Uterus (tissue), 2 donors: Measurements from ENCODE around the gene KCNQ1.

ENCODE experiments used
- CTCF ChIP-seq, 4 experiments: fragments of 200-600 bp in 2 of 4; fragments of 450-650 bp in 2 of 4; sonication (generic) in 2 of 4; IDR thresholded peaks; one replicate each; pipeline ENCODE4 v1.5.1; 2016 to 2019; ENCODE audit warnings: antibody characterized with exemption in 4 of 4, mild to moderate bottlenecking in 2 of 4, moderate library complexity in 1 of 4
- POLR2A ChIP-seq, 2 donors: fragments of 450-650 bp; IDR thresholded peaks; one replicate each; pipeline ENCODE4 v1.6.1; 2016; ENCODE audit warnings: antibody characterized with exemption in 2 of 2, mild to moderate bottlenecking in 1 of 2, moderate library complexity in 1 of 2

- TF ChIP-seq CTCF (IDR thresholded peaks at IDR 0.05) (no peak), POLR2A (IDR thresholded peaks at IDR 0.05) (no peak)
These were observed 657 bp upstream of the KCNQ1 start, which contains the start of gene TRPM5 for GRCh38 chr11:2443881-2444820.
